Measurements from ENCODE around the gene TTC33. TPM values are rescaled to one million over a fixed set of nuclear protein-coding genes. Genes with fewer than 3 reads are reported as not detected.
"Not testable (repeated sequence)": the region's sequence is repeated elsewhere in the genome, so short reads cannot be mapped to it uniquely, and the experiment has no call there.

Gene TTC33
- total and polyA plus RNA-seq, 7 donors, result 11.0 to 38.5 (median 25.3) TPM

DNA sequence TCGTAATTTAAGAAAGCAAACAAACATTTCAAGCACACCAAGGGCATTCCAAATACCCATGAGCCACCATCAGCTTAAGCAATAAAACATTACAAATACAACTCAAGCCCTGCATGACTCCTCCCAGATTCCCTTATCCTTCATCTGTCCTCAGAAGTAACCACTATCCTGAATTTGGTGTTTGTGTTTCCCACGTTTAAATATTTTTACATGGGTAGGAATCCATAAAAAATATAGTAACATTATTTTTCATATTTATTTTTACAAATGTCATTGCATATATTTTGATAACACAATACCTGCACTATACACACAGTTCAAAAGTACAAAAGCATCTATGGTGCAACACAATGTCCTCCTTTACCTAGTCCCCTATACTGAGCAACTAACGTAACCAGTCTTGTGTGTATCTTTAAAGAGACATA lies 36.0 kb upstream of the TTC33 start:
- peaks cover 6% of the 10 kb centered on the region for H3K9me3 ChIP-seq
- no peaks in the 10 kb centered on the region for H3K27me3 ChIP-seq (ENCODE audit: insufficient read depth in 3 of 3, low read length in 2 of 3)
- H3K4me1 ChIP-seq, result peaks cover 24% of the 10 kb centered on the region
- H3K36me3 ChIP-seq (ENCODE audit: insufficient read depth in 1 of 2, low read depth in 1 of 2), result no peaks in the 10 kb centered on the region
- H3K27ac ChIP-seq, result peak overlapping the region; percentile 68
- TF ChIP-seq, protein P1, sequence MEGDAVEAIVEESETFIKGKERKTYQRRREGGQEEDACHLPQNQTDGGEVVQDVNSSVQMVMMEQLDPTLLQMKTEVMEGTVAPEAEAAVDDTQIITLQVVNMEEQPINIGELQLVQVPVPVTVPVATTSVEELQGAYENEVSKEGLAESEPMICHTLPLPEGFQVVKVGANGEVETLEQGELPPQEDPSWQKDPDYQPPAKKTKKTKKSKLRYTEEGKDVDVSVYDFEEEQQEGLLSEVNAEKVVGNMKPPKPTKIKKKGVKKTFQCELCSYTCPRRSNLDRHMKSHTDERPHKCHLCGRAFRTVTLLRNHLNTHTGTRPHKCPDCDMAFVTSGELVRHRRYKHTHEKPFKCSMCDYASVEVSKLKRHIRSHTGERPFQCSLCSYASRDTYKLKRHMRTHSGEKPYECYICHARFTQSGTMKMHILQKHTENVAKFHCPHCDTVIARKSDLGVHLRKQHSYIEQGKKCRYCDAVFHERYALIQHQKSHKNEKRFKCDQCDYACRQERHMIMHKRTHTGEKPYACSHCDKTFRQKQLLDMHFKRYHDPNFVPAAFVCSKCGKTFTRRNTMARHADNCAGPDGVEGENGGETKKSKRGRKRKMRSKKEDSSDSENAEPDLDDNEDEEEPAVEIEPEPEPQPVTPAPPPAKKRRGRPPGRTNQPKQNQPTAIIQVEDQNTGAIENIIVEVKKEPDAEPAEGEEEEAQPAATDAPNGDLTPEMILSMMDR (IDR thresholded peaks at IDR 0.05), result no peak
- ATAC-seq, result peak; percentile 62 to 87 (median 82)
- 49 to 69% (median 52%) methylated on average over 3 of the region's 3 CpGs for WGBS, 3 donors
- no peak overlapping the region for H3K4me3 ChIP-seq
- intact Hi-C loops (cut with DNase I), result no loop called here
- DNase-seq, result no peak

DNA sequence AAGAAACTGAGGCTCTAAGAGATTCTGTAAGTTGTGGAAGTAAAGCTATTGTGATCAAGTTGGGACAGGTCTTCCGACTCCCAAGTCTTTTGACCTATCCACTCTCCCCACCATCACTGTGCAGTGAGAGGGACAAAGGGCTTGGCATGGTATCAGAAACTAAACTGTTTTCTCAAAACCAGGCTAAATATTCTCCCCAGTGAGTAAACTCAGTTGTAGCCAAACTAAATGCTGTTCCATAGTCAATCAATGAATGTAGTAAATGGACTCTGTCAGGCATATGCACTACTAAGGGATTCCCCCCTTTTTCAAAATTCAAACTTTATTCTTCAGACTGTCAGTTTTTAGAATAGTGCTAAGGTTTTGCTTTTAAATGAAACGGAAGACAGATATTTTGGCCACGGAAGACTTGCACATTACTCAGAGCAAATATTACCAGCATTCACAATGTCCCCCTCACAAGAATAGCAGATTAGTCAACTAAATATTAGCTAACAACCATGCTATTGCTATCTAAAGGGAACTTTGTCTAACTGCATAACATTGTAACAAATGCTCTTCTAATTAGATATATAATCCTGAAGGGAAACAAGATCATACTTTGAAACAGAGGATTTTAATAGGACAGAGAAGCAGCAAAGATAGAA lies 35.3 kb upstream of the TTC33 start:
- 40 to 55% (median 41%) methylated on average over 3 of the region's 3 CpGs for WGBS, 3 donors
- intact Hi-C loops (cut with DNase I), result no loop called here
- TF ChIP-seq, protein P1 (IDR thresholded peaks at IDR 0.05), result no peak
- Histone ChIP-seq H3K4me1 (peaks cover 18% of the 10 kb centered on the region), H3K27ac (peak overlapping the region; percentile 68), H3K27me3 (ENCODE audit: insufficient read depth in 3 of 3, low read length in 2 of 3) (no peaks in the 10 kb centered on the region), H3K4me3 (no peak overlapping the region), H3K36me3 (ENCODE audit: insufficient read depth in 1 of 2, low read depth in 1 of 2) (no peaks in the 10 kb centered on the region), H3K9me3 (peaks cover 6% of the 10 kb centered on the region)
- DNase-seq (no peak), ATAC-seq (peak; percentile 68 to 92 (median 81))

DNA sequence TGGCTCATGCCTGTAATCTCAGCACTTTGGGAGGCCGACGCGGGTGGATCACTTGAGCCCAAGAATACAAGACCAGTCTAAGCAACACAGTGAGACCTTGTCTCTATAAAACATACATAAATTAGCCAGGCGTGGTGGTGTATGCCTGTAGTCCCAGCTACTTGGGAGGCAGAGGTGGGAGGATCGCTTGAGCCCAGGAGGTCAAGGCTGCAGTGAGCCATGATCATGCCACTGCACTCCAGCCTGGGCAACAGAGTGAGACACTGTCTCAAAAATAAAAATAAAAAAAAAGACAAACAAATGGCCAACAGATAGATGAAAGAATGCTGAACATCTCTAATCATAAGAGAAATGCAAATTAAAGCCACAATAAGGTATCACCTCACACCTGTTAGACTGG lies 33.2 kb upstream of the TTC33 start:
- H3K36me3 ChIP-seq (ENCODE audit: insufficient read depth in 1 of 2, low read depth in 1 of 2); DNase-seq; H3K27me3 ChIP-seq (ENCODE audit: insufficient read depth in 3 of 3, low read length in 2 of 3); ATAC-seq; intact Hi-C loops (cut with DNase I); H3K4me3 ChIP-seq; H3K9me3 ChIP-seq; H3K27ac ChIP-seq: not testable (repeated sequence)
- 98 to 99% (median 99%) methylated on average over 5 of the region's 5 CpGs for WGBS, 3 donors
- H3K4me1 ChIP-seq, result peaks cover 22% of the 10 kb centered on the region

DNA sequence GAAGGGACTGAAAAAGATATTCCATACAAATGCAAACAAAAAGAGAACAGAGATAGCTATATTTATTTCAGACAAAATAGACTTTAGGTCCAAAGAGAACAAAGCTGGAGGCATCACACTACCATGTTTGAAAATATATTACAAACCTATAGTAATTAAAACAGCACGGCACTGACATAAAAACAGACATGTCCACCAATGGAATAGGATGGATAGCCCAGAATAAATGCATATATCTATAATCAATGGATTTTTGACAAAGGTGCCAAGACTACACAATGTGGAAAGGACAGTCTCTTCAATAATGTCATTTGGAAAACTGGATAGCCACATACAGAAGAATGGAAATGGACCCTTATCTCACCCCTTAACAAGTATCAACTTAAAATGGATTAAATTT lies 32.2 kb upstream of the TTC33 start:
- Histone ChIP-seq H3K27ac (no peak overlapping the region), H3K4me1 (peaks cover 22% of the 10 kb centered on the region), H3K36me3 (ENCODE audit: insufficient read depth in 1 of 2, low read depth in 1 of 2) (no peaks in the 10 kb centered on the region), H3K4me3 (no peak overlapping the region), H3K27me3 (ENCODE audit: insufficient read depth in 3 of 3, low read length in 2 of 3) (no peaks in the 10 kb centered on the region), H3K9me3 (peaks cover 6% of the 10 kb centered on the region)
- ATAC-seq, result no peak
- no peak for DNase-seq
- intact Hi-C loops (cut with DNase I), result no loop called here
- TF ChIP-seq, protein P1 (IDR thresholded peaks at IDR 0.05), result no peak
- WGBS, 3 donors, result 96 to 100% (median 97%) methylated on average over 1 of the region's 1 CpG

DNA sequence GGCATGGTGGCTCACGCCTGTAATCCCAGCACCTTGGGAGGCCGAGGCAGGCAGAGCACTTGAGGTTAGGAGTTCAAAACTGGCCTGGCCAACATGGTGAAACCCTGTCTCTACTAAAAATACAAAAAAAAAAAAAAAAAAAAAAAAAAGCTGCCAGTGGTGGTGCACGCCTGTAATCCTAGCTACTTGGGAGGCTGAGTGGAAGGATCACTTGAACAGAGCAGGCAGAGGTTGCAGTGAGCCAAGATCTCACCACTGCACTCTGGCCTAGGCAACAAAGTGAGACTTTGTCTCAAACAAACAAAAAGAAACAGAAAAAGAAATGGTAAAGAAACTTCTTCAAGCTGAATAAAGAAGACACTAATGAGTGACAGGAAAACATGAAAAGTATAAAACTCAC lies 30.9 kb upstream of the TTC33 start:
- DNase-seq; H3K9me3 ChIP-seq; H3K36me3 ChIP-seq (ENCODE audit: insufficient read depth in 1 of 2, low read depth in 1 of 2); H3K27ac ChIP-seq; H3K4me3 ChIP-seq; ATAC-seq; H3K27me3 ChIP-seq (ENCODE audit: insufficient read depth in 3 of 3, low read length in 2 of 3); intact Hi-C loops (cut with DNase I): not testable (repeated sequence)
- peaks cover 28% of the 10 kb centered on the region for H3K4me1 ChIP-seq
- 96 to 100% (median 98%) methylated on average over 3 of the region's 3 CpGs for WGBS, 3 donors

DNA sequence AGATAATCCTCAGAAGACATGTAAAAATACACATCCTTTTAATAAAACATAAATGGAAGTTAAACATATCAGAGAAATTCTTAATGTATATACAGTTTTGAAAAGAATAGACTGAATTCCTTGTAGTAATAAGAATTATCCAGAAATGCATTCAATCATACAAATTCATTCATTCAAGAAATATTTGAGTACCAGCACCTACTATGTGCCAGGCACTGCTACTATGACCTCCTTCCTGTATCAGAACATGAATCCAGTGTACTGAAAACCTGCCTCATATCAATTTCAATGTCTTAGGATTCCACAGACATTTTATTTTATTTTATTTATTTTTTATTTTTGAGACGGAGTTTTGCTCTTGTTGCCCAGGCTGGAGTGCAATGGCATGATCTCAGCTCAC lies 29.2 kb upstream of the TTC33 start:
- H3K27me3 ChIP-seq (ENCODE audit: insufficient read depth in 3 of 3, low read length in 2 of 3), result no peaks in the 10 kb centered on the region
- H3K4me1 ChIP-seq, result peaks cover 33% of the 10 kb centered on the region
- no peak overlapping the region for H3K4me3 ChIP-seq
- no peak overlapping the region for H3K27ac ChIP-seq
- H3K9me3 ChIP-seq, result peaks cover 6% of the 10 kb centered on the region
- intact Hi-C loops (cut with DNase I), result no loop called here
- ATAC-seq, result no peak
- H3K36me3 ChIP-seq (ENCODE audit: insufficient read depth in 1 of 2, low read depth in 1 of 2), result no peaks in the 10 kb centered on the region
- DNase-seq, result no peak
- TF ChIP-seq, protein P1 (IDR thresholded peaks at IDR 0.05), result no peak
- WGBS, 3 donors, result 82 to 92% (median 87%) methylated on average over 1 of the region's 1 CpG

All from psoas muscle (tissue), 8 donors.